Hematopoietic multipotent progenitor cell (in vitro differentiated cells): ENCODE results near the gene ASPG. TPM values are rescaled to one million over a fixed set of nuclear protein-coding genes. Genes with fewer than 3 reads are reported as not detected.

Experiments used
- DNase-seq, 3 donors: peaks; one replicate each; pipeline ENCODE4 v3.0.0-alpha.2; 2011 to 2015; ENCODE audit warnings: low read depth in 2 of 3, low spot score in 2 of 3
- small RNA-seq: library from RNA; depleted of rRNA; stranded (forward); fragments of <200 nt; gene quantifications from one replicate; pipeline ENCODE3, GENCODE V24; 2012
- total RNA-seq: library from RNA; depleted of rRNA; stranded (reverse); fragments of >200 nt; gene quantifications from one replicate; pipeline ENCODE4 v1.2.3, GENCODE V29; 2012

The ASPG gene
- total RNA-seq, 1 donor: under 0.01 TPM

DNA sequence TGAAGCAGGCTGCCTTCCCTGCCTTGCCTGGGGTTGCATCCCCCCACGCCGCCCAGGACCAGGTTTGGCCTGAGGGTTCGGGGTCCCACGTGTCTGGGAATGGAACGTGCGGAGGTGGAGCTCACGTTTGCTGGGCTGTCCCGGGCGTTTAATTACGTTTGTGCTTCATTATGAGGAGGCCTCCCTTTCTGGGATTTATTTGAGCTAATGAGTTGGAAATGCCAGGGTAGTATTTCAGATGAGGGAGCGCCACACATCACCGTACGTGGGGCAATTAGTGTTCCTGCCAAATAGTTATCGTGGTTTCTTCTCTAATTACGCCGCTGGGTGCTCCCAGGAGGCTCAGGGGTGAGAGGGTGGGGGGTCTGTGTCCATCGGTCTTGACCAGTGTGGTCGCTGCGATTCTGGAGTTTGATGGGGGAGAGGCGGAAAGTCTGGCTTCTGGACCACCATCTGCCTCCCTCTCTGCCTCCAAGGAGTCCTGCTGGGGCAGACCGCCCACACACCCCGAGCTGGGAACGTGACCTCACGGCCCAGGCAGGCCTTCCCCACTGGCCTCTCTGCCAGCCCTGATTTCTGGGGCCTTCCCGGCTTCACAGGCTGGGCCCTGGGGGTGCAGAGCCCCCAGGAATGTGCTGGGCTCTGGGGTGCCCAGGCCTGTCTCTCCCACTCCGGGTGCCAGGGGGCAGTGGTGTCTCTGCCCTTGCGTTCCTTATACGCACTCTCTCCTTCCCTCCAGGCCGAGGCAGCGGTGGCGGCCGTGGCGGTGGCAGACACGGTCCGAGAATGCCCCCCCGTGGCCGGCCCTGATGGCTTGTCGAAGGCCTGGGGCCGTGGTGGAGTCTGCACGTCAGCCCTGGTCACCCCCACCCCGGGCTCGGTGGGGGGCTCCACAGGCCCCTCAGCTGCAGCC lies 71.8 kb downstream of the ASPG start:
- DNase-seq: no peak

DNA sequence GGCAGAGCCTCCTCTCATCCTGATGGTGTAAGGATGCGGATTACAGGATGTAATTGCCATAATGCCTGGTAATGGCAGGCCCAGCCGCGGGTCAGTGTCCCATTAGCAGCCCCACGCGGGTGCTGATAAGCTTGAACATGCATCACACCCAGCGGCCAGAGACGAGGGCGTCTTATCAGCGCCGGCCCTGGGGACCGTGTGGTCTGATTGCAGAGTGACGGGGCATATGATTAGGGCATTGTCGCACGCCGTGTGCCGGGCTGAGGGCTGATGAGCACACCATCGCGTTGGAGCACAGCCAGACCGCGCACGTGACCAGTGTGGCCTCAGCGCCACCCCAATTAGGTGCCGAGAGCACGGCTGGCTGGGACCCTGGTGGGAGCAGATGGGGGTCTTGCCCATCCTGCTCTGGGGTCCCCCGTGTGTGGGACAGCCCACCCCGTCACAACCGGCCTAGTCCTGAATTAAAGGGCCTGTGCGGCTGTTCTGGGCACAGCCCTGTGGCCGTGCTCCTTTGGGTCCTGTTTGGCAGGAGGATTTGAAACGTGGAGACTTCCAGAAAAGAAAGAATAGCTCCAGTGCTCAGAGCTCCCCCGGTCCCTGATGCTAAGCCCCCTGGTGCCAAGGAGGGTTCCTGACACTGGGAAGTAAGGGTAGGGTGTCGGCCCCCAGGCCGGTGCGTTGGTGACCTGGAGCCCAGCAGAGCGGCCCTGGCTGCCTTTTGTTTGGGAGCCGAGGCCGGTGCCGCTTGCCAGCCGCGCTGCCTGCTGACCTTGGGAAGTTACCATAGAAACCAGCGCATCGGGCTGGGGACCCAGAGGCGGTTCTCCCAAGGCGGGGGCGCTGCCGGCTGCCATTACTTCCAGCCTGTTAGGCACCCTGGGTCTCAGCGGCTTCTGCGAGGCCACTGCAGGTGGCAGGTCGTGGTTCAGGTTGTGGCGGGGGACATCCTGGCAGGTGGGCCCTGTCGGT lies 73.6 kb downstream of the ASPG start:
- DNase-seq: peak in 2 of 3 donors; percentile 49

- DNase-seq: no peak
These were observed 74.5 kb downstream of the ASPG start for GRCh38 chr14:104159990-104160389.

- DNase-seq: no peak
These were observed 76.3 kb downstream of the ASPG start for GRCh38 chr14:104161602-104162367.

DNA sequence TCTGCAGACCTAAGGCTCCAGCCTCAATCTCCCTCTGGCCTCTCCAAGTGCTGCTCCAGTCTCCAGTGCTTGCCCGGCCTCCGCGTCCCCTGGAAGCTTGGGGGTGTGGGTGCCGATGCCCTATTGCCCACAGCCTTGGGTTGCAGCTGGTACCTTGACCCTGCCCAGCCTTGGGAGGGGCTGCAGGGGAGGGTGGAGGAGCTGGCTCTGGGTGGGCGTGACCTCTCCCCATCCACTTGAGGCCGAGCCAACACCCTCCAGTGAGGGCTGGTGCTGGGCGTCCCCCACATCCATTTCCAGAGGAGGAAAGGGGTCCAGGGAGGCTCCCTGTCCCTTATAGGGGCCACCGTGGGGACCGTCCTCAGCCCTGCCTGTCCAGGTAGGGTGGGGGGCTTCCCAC lies 77.0 kb downstream of the ASPG start:
- no peak for DNase-seq

GRCh38 chr14:104163541-104163940 lies 78.0 kb downstream of the ASPG start:
- no peak for DNase-seq

DNA sequence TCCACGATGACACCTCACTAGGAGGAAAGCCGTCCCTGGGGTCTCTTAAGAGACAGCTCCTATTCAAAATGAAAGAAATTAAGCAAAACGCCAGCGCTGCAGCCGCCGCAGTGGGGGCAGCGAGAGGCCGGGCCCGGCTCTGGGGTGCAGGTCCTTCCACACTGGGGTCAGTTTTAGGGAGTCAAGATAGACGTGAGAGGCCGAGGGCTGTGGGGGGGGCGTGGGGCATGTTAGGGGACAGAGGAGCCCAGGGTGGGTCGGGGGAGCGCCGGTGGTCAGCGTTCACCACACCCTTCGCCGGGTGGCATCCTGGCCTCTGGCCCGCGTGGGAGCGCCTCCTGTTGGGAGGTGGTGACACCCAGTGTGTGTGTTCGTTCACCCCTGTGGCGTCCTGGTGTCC lies 78.5 kb downstream of the ASPG start:
- DNase-seq: no peak

DNA sequence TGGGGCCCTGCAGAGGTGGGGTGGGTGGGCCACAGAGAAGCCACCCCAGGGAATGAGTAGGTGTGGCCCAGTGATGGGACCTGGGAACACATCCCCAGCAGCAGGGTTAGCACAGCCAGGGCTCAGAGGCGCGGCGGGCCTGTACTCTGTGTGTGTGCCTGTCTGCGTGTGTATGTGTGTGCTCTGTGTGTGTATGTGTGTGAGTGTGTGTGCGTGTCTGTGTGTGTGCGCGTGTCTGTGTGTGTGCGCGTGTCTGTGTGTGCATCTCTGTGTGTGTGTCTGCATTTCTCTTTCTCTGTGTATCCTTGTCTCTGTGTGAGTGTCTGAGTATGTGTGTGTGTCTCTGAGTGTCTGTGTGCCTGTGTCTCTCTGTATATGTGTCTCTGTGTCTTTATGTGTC lies 79.0 kb downstream of the ASPG start:
- no peak for DNase-seq

Small RNA genes lying within 50 kb of the gene (small RNA-seq; reads per million reads assigned to genes)
- gene MIR203A: 0.61 reads per million

Other genes with a start within 250 kb of the ASPG start
- 0.54 TPM for gene PPP1R13B, start 238.1 kb upstream of the ASPG start, total RNA-seq
- gene TDRD9, start 157.2 kb upstream of the ASPG start, total RNA-seq: 1.6 TPM
- not detected for gene RD3L, start 143.2 kb upstream of the ASPG start, total RNA-seq
- gene KIF26A, start 52.9 kb downstream of the ASPG start, total RNA-seq: 0.27 TPM